Trophoblast cell (in vitro differentiated cells and primary cell): Measurements from ENCODE around the gene B9D1.

Source experiments
- DNase-seq, 2 donors: peaks; one replicate each; pipeline ENCODE4 v3.0.0-alpha.2; 2016
- H2AFZ ChIP-seq: 2 replicates; pipeline ENCODE4 v1.6.1; 2013; ENCODE audit warnings: low read length, moderate library complexity, mild to moderate bottlenecking; ENCODE audit not compliant: insufficient read depth, poor library complexity
- H2AK5ac ChIP-seq: 2 replicates; pipeline ENCODE4 v1.6.1; 2013; ENCODE audit warnings: mild to moderate bottlenecking, low read length
- H2BK120ac ChIP-seq: 2 replicates; pipeline ENCODE4 v1.6.1; 2013; ENCODE audit warnings: low read length, mild to moderate bottlenecking, moderate library complexity; ENCODE audit not compliant: insufficient read depth, poor library complexity
- H2BK12ac ChIP-seq: 2 replicates; pipeline ENCODE4 v1.6.1; 2013; ENCODE audit warnings: mild to moderate bottlenecking, low read length, moderate library complexity
- H2BK5ac ChIP-seq: 2 replicates; pipeline ENCODE4 v1.6.1; 2013; ENCODE audit warnings: low read length, low read depth, moderate library complexity, mild to moderate bottlenecking; ENCODE audit not compliant: poor library complexity
- H3K14ac ChIP-seq: 2 replicates; pipeline ENCODE4 v1.6.1; 2013; ENCODE audit warnings: mild to moderate bottlenecking, low read length
- H3K18ac ChIP-seq: 2 replicates; pipeline ENCODE4 v1.6.1; 2013; ENCODE audit warnings: mild to moderate bottlenecking, low read length
- H3K23ac ChIP-seq: 2 replicates; pipeline ENCODE4 v1.6.1; 2013; ENCODE audit warnings: low read length
- H3K27ac ChIP-seq: 2 replicates; pipeline ENCODE4 v1.5.1; 2013; ENCODE audit warnings: low read depth, mild to moderate bottlenecking, inconsistent platforms, low read length, moderate library complexity
- H3K27me3 ChIP-seq: 2 replicates; pipeline ENCODE4 v1.6.1; 2013; ENCODE audit warnings: inconsistent platforms, mild to moderate bottlenecking, low read length, moderate library complexity; ENCODE audit not compliant: insufficient read depth
- H3K36me3 ChIP-seq, 2 experiments: 1 replicate in 1 of 2; 2 replicates in 1 of 2; pipeline ENCODE4 v1.6.1; 2013; ENCODE audit warnings: low read length in 2 of 2, mild to moderate bottlenecking in 2 of 2, moderate library complexity in 1 of 2; ENCODE audit not compliant: insufficient read depth in 2 of 2, control insufficient read depth in 1 of 2
- H3K4ac ChIP-seq: 2 replicates; pipeline ENCODE4 v1.6.1; 2013; ENCODE audit warnings: low read depth, mild to moderate bottlenecking, low read length, moderate library complexity
- H3K4me1 ChIP-seq, 2 experiments: 1 replicate in 1 of 2; 2 replicates in 1 of 2; pipeline ENCODE4 v1.6.1; 2013; ENCODE audit warnings: low read length in 2 of 2, mild to moderate bottlenecking in 2 of 2, moderate library complexity in 1 of 2; ENCODE audit not compliant: insufficient read depth in 2 of 2, control insufficient read depth in 1 of 2
- H3K4me2 ChIP-seq: 2 replicates; pipeline ENCODE4 v1.6.1; 2013; ENCODE audit warnings: inconsistent platforms, mild to moderate bottlenecking, low read length, moderate library complexity
- H3K4me3 ChIP-seq: 2 replicates; pipeline ENCODE4 v1.5.1; 2013; ENCODE audit warnings: mild to moderate bottlenecking, low read depth, low read length, inconsistent platforms
- H3K79me1 ChIP-seq: one replicate; pipeline ENCODE4 v1.6.1; 2013; ENCODE audit warnings: low read length
- H3K79me2 ChIP-seq: 2 replicates; pipeline ENCODE4 v1.6.1; 2013; ENCODE audit warnings: low read length, mild to moderate bottlenecking; ENCODE audit not compliant: control insufficient read depth, insufficient read depth, poor library complexity
- H3K9ac ChIP-seq: 2 replicates; pipeline ENCODE4 v1.6.1; 2013; ENCODE audit warnings: mild to moderate bottlenecking, low read length
- H3K9me3 ChIP-seq: 2 replicates; pipeline ENCODE4 v1.6.1; 2013; ENCODE audit warnings: low read depth, mild to moderate bottlenecking, control low read depth, inconsistent platforms, low read length; ENCODE audit not compliant: insufficient read depth
- H4K12ac ChIP-seq: 2 replicates; pipeline ENCODE4 v1.6.1; 2013; ENCODE audit warnings: low read depth, mild to moderate bottlenecking, low read length, moderate library complexity
- H4K8ac ChIP-seq: 2 replicates; pipeline ENCODE4 v1.6.1; 2013; ENCODE audit warnings: low read depth, mild to moderate bottlenecking, low read length, moderate library complexity
- H4K91ac ChIP-seq: one replicate; pipeline ENCODE4 v1.6.1; 2013; ENCODE audit warnings: low read depth, mild to moderate bottlenecking, low read length, moderate library complexity
- WGBS: extraction: QIAGEN DNeasy Blood & Tissue Kit; methylation state at CpG from one replicate; pipeline ENCODE4 v1.1.7; 2013; ENCODE audit warnings: missing lambda C conversion rate; ENCODE audit not compliant: insufficient read length, insufficient coverage; ENCODE audit errors: extremely low coverage; 5-methylcytosine and 5-hydroxymethylcytosine counted together

B9D1 gene

DNA sequence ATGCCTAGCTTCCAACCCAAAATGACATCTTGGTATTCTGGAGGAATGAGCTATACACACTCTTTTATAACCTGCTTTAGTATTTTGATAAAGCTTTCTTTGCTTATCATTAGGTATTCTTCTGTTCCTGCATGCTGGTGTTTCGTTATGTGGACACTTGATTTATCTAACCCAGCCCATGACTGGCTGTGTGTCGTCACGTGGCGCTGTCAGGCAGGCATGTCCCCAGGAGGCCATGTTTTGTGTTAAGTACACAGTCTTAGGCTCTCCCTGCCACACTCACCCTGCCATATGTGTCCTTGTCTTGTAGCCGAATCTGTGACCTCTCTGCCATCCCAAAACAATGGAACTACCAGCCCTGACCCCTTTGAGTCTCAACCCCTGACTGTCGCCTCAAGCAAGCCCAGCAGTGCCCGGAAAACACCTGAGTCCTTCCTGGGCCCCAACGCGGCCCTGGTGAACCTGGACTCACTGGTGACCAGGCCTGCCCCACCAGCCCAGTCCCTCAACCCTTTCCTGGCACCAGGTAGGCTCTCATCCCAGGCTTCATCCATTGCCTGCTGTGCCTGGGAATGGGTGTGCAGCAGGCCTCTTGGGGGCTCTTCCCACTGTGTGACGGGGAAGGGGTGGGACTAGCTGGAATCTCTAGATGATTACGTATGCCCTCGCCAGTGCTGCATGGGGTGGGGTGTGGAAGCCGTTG is 30.8 kb downstream of the B9D1 start:
- Histone ChIP-seq H3K18ac (no peak overlapping the region), H4K12ac (peak overlapping the region; percentile 32), H3K4ac (no peak overlapping the region), H3K4me3 (no peak overlapping the region), H3K79me2 (no peaks in the 10 kb centered on the region), H3K4me2 (no peak overlapping the region), H3K23ac (no peak overlapping the region), H3K79me1 (peaks cover 4% of the 10 kb centered on the region), H3K4me1 (peaks cover 8 to 12% of the 10 kb centered on the region in 2 experiments), H4K8ac (no peak overlapping the region), H3K36me3 (peaks cover 42 to 47% of the 10 kb centered on the region in 2 experiments), H3K14ac (peak overlapping the region; percentile 10), H3K9me3 (no peaks in the 10 kb centered on the region), H3K9ac (no peak overlapping the region), H2BK120ac (peak overlapping the region; percentile 10), H2AFZ (no peak overlapping the region), H2BK12ac (peak overlapping the region; percentile 55), H4K91ac (no peak overlapping the region), H3K27ac (no peak overlapping the region), H2AK5ac (no peak overlapping the region), H2BK5ac (no peak overlapping the region), H3K27me3 (no peaks in the 10 kb centered on the region)
- no CpG with 5 or more reads among the region's 13 CpGs for WGBS
- DNase-seq, result peak in 1 of 2 donors; percentile 26

- Histone ChIP-seq H3K23ac (no peak overlapping the region), H3K4me3 (no peak overlapping the region), H3K14ac (no peak overlapping the region), H3K79me1 (peaks cover 4% of the 10 kb centered on the region), H2AK5ac (no peak overlapping the region), H2BK12ac (no peak overlapping the region), H2AFZ (no peak overlapping the region), H3K9me3 (no peaks in the 10 kb centered on the region), H3K4ac (no peak overlapping the region), H3K9ac (no peak overlapping the region), H3K79me2 (no peaks in the 10 kb centered on the region), H3K18ac (no peak overlapping the region), H2BK5ac (no peak overlapping the region), H4K8ac (no peak overlapping the region), H2BK120ac (no peak overlapping the region), H3K4me2 (no peak overlapping the region), H4K12ac (no peak overlapping the region), H3K27me3 (no peaks in the 10 kb centered on the region), H3K36me3 (peaks cover 40 to 42% of the 10 kb centered on the region in 2 experiments), H3K27ac (no peak overlapping the region), H3K4me1 (peaks cover 8 to 12% of the 10 kb centered on the region in 2 experiments), H4K91ac (no peak overlapping the region)
- WGBS, result no CpG with 5 or more reads among the region's 4 CpGs
- peak; percentile 80 to 84 for DNase-seq
Observed at GRCh38 chr17:19331134-19331533, 31.4 kb downstream of the B9D1 start.

GRCh38 chr17:19330271-19330670 is 32.3 kb downstream of the B9D1 start:
- WGBS, result no CpG with 5 or more reads among the region's 3 CpGs

DNA sequence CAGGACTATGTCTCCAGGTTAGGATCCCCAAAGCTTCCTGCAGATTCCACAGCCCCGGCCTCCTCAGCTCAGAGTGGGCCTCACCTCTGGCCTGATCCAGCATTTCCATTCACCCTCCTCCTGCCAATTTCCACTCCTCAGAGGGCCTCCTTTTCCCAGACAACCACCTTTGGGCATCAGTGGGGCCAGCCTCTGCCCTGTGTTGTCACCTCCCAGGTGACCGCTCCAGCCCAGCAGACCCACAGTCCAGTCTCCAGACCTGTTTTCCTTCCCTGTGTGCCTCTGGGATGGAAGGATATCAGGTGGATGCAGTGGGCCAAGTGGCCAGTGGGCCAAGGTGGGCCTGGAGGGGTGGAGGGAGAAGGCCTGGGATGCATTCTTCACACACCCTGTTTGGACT is 32.7 kb downstream of the B9D1 start:
- Histone ChIP-seq H3K27me3 (no peaks in the 10 kb centered on the region), H2BK12ac (no peak overlapping the region), H3K9ac (no peak overlapping the region), H2AK5ac (no peak overlapping the region), H3K23ac (no peak overlapping the region), H3K14ac (no peak overlapping the region), H2BK120ac (no peak overlapping the region), H3K4me2 (no peak overlapping the region), H3K9me3 (no peaks in the 10 kb centered on the region), H3K18ac (no peak overlapping the region), H2BK5ac (no peak overlapping the region), H3K4me3 (no peak overlapping the region), H3K4me1 (peaks cover 8 to 12% of the 10 kb centered on the region in 2 experiments), H4K91ac (no peak overlapping the region), H3K27ac (no peak overlapping the region), H3K36me3 (peaks cover 38 to 39% of the 10 kb centered on the region in 2 experiments), H2AFZ (no peak overlapping the region), H3K4ac (no peak overlapping the region), H3K79me2 (no peaks in the 10 kb centered on the region), H4K12ac (no peak overlapping the region), H3K79me1 (peaks cover 4% of the 10 kb centered on the region), H4K8ac (no peak overlapping the region)
- no peak for DNase-seq
- no CpG with 5 or more reads among the region's 2 CpGs for WGBS

More at GRCh38 chr17:19330271-19330670, 32.3 kb downstream of the B9D1 start:
- Histone ChIP-seq H2BK12ac (no peak overlapping the region), H3K79me1 (peaks cover 4% of the 10 kb centered on the region), H3K4me2 (no peak overlapping the region), H3K4me3 (no peak overlapping the region), H3K36me3 (peaks cover 38 to 39% of the 10 kb centered on the region in 2 experiments), H4K8ac (no peak overlapping the region), H3K9ac (no peak overlapping the region), H4K91ac (no peak overlapping the region), H3K27ac (no peak overlapping the region), H2BK5ac (no peak overlapping the region), H2BK120ac (no peak overlapping the region), H3K23ac (no peak overlapping the region), H2AFZ (no peak overlapping the region), H3K4me1 (peaks cover 8 to 12% of the 10 kb centered on the region in 2 experiments), H2AK5ac (no peak overlapping the region), H3K27me3 (no peaks in the 10 kb centered on the region), H3K9me3 (no peaks in the 10 kb centered on the region), H3K14ac (no peak overlapping the region), H3K18ac (no peak overlapping the region), H4K12ac (no peak overlapping the region), H3K4ac (no peak overlapping the region), H3K79me2 (no peaks in the 10 kb centered on the region)
- DNase-seq, result no peak
